Skin epidermis (tissue), 12 donors: ENCODE data around the gene DGKG.
A peak's percentile ranks its signal among the peaks of the same experiment; 100 is the strongest.

Experiments
- H3K27ac ChIP-seq, 21 experiments: fragments of 200-600 bp; sonication (generic) in 11 of 21; one replicate each; pipeline ENCODE4 v1.5.0; 2020; ENCODE audit warnings: mild to moderate bottlenecking in 3 of 21, inconsistent platforms in 2 of 21, moderate library complexity in 2 of 21
- H3K4me3 ChIP-seq, 7 experiments: fragments of 200-600 bp; sonication (generic) in 2 of 7; one replicate each; pipeline ENCODE4 v1.5.0; 2020; ENCODE audit warnings: inconsistent platforms in 2 of 7, mild to moderate bottlenecking in 2 of 7, moderate library complexity in 1 of 7

The DGKG gene

DNA sequence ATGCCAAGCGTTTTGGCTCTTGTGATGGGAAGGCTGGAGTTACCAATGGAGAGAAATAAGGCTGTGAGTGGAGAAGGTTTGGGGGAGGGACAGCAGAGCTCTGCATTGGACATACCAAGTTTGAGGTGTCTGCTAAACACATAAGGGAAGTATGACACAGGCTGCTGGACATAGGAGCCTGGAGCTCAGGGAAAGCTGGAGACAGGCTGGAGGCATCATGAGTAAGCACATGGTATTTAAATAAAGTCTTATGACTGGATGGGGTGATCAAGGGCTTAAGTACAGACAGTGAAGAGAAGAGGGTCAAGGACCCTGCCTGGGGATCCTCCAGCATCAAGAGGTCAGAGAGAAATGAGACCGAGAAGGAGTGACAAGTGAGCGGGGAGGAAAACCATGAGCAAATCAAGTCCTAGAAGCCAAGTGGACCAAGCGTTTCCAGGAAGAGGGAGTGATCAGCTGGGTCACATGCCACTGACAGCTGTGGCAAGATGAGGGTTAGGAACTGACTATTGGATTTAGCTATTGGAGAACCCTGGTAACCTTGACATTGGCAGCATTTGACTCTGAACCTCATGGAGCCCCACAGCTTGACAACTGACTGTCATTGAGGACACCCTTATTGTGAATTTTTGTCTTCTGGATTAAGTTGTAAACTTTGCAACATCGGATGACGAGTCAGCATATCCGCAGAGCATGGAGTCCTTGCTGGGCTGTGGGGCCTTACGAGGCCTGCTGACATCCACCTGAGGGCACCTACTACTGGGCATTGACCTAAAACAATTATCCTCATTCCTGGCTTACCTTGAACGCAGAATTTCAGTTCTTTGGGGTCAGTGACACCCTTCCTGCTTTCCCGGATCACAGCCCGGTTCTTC lies 174.4 kb downstream of the DGKG start:
- Histone ChIP-seq H3K27ac (no peak overlapping the region), H3K4me3 (no peak overlapping the region)

DNA sequence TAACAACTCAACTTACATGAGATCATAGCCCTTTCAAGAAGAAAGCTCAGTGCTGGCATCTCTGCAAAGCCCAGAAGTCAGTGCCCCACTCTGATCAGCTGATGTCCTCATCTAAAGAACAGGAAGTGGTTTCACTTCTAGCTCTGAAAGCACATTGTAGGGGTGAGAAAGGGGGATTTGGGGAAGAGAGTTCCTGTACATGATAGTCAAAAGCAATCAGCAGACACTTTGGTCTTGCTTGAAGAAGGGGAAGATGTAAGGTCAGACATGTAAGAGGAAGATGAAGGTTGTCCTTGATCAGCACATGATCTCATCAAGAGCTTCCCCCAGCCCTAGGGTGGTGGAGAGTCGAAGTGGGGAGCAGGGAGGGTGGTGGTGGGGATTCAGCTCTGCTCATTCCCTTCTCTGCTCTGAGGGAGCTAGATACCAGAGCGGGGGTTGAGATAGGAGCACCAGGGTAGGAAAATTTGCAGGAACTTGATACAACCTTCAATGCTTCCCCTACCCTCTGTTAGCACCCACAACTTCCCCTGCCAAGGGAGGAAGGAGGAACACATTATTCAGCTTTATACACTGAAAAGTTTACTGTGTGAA lies 176.7 kb downstream of the DGKG start:
- peak overlapping the region in 10 of 21 experiments; percentile 13 to 71 (median 54) for H3K27ac ChIP-seq
- H3K4me3 ChIP-seq: no peak overlapping the region

DNA sequence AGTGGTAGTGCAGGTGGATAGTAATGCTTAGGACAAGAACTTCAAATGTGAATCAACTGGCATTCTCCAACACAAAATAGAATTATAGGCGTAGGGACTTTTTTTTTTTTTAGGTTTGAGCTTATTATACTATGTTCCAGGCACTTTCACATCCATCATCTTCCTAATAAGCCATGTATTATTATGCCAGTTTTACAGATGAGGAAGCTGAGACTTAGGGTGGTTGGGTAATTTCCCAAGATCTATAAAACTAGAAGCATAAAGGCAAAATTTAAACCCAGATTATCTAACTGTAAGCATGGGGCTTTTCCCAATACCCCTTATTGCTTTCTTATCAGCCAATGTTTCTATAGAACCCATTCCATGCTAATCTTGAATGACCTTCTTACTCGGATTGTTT lies 178.0 kb downstream of the DGKG start:
- Histone ChIP-seq H3K27ac (peak overlapping the region in 4 of 21 experiments; percentile 23 to 71 (median 50)), H3K4me3 (no peak overlapping the region)

DNA sequence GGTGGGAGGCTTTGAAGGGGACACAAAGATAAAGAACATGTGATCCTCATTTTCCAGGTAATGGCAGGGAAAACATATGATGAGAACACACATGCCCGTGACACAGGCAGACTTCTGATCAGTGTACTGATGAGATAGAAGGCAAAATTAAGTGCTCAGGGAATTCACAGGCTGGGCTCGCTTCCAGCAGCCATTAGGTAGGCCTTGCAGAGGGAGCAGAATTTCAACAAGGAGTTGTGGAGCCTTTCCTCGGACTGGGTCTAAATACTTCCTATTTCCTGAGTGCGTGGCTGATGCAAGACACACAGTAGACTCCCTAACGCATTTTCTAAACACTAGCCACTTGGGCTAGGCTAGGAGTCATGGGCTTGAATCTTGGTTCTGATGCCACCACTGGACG lies 179.2 kb downstream of the DGKG start:
- H3K27ac ChIP-seq: no peak overlapping the region
- H3K4me3 ChIP-seq: no peak overlapping the region

DNA sequence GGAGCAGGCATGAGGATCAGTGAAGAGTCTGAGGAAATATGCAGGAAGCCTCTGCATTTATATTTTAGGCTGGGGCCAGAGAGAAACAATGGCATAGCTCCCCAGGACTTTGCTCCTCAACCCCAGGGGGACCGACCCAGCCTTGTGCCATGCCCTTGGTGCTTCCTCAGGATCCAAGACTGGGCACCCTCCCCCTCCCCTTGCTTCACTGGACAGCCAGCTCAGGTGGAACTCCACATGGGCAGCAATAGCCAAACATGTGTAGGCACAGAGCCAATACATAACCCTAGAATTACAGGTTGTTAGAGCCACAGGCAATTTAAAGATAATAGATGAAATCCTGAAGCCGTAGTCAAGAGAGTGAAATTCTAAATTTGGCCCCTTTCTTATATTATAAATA lies 180.1 kb downstream of the DGKG start:
- Histone ChIP-seq H3K4me3 (no peak overlapping the region), H3K27ac (no peak overlapping the region)

DNA sequence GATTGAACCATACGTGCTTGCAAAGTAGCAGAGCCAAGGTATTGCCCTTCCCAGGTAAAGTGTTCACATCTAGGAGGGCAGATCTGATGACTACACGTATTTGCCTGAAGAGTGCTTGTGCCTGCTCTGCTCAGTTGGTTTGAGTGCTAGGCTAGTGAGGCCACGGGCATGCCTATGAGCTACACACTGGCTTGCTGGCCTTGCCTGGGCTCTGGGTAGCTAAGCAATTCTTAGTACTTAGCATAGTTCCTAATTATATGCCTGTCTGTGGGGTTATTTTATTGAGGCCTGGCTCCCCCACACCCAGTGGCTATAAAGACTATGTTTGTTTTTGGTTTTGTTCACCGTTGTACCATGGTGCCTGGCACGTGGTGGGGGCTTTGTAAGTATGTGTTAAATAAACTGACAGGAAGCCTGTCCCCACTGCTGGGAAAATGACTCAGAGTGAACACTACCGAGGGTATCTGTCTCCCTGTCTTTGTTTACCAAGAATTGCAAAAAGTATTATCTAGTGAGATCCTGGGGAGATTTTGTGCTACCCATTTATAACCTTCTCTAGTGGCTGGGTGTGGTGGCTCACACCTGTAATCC lies 181.0 kb downstream of the DGKG start:
- H3K27ac ChIP-seq: no peak overlapping the region
- H3K4me3 ChIP-seq: no peak overlapping the region

DNA sequence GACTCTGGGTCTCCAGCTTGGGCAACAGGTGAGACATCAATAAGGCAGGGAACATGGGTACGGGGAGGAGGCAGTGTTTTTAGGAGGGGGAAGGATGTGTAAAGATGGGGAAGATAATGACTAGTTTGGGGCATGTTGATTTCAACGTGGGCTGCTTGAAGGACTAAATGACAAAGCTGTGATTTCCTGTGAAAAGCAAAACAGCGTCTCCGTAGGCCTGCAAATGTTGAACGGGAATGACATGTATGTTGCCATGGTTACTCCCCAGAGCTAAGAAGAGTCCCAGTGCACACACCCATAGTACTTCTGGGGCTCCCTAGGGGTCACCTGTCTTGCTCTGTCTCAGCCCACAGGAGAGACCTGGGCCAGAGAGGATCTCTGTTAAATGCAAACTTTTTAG lies 181.9 kb downstream of the DGKG start:
- H3K27ac ChIP-seq: no peak overlapping the region
- H3K4me3 ChIP-seq: no peak overlapping the region

DNA sequence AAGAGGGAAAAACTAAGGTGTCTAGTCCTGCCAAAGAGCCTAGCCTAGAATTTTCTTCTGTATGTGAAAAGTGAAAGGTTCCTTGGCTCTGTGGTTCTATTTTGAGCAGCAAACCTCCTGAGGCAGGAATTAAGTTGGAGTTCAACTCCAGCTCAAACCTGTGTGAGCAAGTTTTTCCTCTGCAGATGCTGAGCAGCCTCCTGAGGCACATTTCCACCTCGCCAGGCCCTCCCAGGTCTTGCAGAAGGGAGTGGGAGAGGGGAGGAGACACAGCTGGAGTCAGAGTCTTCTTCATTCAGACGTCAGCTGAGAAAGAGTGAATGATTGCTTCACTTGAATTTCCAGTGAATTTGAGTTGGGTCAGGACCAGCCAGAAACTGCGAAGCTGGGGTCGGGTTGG lies 183.6 kb downstream of the DGKG start:
- Histone ChIP-seq H3K4me3 (no peak overlapping the region), H3K27ac (peak overlapping the region in 1 of 21 experiments; percentile 29)

DNA sequence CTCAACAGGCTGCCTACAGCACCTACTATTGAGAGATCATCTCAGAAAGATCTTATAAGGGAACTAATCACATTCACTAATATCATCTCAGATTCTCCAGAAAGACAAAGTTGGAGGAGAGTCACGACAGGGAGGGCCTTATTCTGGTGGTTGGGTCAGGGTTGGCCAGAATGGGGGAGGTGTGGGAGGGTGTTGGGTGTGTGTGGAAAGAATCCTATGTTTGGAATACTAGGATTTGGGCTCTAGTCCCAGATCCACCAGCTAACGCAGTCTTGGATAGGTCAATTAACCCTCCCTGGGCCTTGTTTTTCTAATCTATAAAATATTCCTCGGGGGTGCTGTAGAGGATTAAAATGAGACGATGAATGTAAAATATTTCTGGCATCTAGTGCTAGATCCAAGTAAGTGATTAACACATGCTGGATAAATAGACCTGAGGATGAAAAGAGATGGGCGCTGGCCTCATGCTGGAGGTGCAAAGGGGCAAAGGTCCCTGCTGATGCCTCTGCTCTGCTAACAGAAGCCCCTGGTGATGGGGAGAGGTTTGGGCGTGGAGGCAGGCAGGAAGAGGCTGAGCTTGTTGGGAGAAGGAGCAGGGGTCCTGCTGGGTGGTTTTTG lies 185.6 kb downstream of the DGKG start:
- Histone ChIP-seq H3K4me3 (no peak overlapping the region), H3K27ac (peak overlapping the region in 2 of 21 experiments; percentile 18 to 20)

DNA sequence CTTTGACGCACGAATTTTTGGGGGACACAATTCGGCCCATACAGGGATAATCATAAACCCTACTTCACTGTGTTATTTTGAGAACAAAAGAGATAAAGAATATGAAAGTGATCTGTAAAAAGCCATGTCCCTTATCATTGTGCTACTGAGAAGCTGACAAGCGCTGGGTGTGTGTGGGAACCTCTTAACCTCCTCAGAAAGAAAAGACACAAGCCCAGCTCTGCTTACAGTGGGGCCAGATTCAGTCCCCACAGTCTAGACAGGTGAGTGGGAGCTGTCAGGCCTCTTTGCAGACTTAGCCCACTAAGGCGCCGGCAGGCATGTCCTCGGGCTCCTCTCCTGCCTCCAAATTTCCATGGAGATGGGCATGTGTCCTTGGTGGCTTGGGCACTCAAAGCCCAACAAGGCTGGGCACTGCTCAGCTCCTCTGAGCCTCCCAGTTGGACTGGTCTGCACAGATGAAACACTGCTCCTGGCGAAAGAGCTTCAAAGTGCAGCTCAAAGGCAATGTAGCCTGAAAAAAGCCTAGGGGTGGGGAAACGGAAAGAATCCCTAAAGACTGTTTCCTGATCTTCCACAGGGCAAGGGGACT lies 188.7 kb downstream of the DGKG start:
- H3K4me3 ChIP-seq: no peak overlapping the region
- H3K27ac ChIP-seq: peak overlapping the region in 3 of 21 experiments; percentile 0 to 55 (median 14)

DNA sequence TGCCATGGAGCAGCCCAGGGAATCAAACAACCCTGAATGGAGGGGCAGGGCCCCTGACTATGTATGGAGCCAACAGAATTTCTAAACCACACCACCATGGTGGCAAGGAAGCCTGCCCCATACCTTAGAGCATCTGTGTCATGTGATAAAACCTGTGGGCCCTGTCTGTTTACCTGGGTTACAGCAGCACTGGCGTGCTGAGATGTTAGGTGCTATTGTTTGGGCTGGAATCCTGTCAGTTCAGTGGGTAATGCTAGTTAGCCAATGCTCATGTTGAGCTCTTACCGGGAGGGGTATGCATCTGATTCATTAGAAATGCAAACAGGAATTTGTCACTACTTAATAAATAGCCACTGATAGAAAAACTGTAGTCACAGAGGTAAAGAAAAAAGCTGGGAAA lies 189.7 kb downstream of the DGKG start:
- Histone ChIP-seq H3K27ac (peak overlapping the region in 7 of 21 experiments; percentile 11 to 66 (median 51)), H3K4me3 (no peak overlapping the region)

DNA sequence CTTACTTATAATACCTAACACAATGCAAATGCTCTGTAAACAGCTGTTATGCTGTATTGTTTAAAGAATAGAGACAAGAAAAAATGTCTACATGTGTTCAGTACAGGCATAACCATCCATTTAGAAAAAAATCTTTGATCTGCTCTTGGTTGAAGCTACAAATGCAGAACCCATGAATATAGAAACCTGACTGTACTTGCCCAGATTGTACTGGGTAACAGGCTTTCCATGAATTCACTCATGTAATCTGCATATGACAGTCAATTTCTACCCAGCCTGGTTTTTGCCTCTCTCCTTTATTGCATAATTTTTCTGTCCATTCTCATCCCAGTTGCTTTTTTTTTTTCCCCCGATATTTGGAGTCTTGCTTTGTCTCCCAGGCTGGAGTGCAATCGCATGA lies 190.5 kb downstream of the DGKG start:
- H3K4me3 ChIP-seq: no peak overlapping the region
- H3K27ac ChIP-seq: peak overlapping the region in 5 of 21 experiments; percentile 11 to 51 (median 31)

DNA sequence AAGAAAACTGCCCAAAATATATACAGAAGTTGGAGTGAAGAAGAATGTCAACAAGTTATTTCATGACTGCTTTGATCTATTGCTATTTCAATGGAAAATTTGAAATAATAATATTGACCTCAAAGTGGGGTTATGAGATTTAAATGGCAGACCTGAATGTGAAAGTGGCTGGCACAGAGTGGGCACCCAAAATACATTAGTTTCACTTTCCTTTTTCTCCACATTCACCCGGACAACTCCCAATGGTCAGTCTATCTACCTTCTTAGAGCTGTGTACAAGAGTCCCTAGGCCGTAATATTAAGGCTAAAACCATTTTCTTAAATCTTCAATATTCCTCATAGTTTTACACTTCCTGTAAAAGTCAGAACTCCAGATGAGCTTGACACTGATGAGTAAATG lies 191.5 kb downstream of the DGKG start:
- Histone ChIP-seq H3K4me3 (no peak overlapping the region), H3K27ac (peak overlapping the region in 4 of 21 experiments; percentile 50 to 65 (median 56))

DNA sequence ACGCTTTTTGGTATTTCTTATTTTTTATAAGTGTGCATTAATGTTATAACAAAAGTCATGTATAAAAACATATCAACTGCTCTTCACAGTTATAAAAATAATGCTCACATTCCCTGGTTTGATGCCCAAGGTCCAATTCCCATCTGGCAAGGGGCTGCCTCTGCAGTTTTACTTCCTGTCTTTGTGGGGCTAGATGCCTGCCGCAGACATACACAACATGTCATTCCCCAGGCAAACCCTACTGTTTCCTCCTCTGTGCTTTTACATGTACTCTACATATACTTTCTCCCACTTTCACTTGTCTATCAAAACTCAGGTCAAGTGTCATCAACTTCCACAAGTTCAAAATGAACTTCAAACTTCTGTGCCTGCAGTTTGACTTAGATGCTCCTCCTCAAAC lies 192.7 kb downstream of the DGKG start:
- peak overlapping the region in 1 of 21 experiments; percentile 64 for H3K27ac ChIP-seq

DNA sequence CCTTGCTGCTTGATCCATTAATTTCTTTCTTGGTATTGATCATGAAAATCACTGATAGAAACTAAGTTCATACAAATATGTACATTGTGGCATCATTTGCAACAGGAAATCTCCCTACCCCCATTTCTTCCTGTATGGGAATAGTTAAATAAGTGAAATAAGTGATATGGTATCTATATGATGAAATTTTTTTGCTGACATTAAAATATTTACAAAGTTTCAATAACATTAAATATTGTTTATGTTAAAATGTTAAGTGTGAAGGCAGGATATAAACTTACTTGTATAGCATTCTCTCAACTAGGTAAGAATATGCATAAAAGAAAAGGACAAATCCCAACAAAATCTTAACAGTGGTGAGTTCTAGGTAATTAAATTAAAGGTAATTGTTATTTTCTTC lies 193.1 kb downstream of the DGKG start:
- H3K4me3 ChIP-seq: no peak overlapping the region
- no peak overlapping the region for H3K27ac ChIP-seq

More for the DNA sequence above, 192.7 kb downstream of the DGKG start:
- no peak overlapping the region for H3K4me3 ChIP-seq

DNA sequence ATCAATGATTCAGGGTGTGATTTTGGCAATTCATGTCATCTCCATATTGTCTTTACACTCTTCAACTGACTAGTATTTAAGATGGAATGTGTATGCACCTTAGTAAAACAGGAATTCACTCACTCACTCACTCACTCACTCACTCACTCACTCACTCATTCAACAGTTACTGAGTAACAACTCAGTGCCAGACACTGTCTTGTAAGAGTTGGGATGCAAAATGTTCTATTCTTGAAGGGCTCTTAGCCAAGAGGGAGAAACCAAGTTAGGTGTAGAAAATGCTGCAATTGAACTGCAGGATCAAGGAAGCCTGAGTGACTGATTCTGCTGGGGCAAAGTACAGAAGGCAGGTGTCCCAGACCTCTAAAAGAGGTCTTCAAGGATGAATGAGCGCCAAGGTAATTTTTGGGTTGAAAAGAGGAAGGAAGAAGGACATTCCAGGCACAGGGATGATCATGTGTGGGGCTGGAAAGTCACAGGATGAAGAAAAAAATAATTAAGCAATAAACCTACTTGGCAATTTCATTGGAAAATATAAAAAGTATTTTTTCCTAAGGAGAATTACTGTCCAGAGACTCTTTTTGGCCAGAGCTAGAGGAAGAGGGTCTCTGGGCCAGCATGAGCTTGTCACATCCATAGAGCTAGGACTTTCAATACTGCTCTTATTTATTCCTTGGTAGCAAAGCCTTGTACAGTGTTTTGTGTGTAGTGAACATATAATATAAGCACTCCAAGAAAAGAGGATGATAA lies 194.2 kb downstream of the DGKG start:
- Histone ChIP-seq H3K27ac (no peak overlapping the region), H3K4me3 (no peak overlapping the region)

DNA sequence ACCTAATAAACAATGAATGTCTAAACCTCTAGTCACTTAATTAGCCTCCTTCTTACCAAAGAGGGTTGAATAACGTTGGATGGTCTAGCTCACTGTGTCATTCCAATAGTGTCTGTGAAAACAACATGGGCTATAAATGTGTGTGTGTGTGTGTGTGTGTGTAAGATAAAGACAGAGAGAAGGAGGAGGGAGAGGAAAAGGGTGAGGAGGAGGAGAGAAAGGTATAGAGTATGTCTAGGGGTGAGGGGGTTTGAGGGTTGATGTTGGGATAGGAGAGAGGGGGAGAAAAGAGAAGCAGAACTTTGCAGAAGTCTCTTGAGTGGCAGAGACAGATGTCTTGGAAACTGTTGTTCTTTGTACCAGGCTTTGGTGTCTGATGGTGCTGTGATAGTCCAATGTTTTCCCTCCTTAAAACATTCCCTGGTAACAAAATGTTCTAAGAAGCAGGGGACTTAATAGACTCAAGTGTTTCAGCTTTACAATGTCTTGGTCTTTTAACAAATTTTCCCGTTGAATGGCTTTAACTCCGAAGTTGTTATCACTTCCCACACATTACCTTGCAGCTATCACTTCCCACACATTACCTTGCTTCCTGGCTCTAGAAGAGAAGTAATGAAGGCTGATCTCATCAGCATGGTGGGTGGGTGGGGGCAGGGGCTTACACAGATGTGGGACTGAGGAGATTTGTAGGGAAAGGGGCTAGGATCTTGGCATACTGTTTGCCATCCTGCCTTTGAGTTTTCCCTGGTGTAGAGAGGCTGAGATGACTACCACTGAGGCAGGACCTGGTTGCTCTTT lies 195.3 kb downstream of the DGKG start:
- Histone ChIP-seq H3K4me3 (no peak overlapping the region), H3K27ac (peak overlapping the region in 1 of 21 experiments; percentile 24)

DNA sequence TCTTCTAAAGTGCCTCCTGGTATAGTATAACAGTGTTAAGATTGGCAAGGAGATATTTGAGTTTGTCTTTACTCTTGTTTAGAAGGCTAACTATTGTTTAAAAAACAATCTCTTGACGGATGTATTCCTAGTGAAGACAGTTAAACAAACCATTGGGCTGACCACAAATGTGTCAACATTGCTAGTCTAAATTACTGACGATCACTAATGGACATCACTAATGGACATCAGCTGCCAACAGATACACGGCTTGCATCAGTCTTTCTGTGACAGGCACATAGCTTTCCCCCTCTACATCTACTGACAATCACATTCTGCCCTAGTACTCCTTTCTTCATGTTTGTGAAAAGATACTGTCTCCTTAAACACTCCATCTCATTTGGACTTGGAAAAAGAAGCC lies 196.0 kb downstream of the DGKG start:
- H3K4me3 ChIP-seq: no peak overlapping the region
- peak overlapping the region in 1 of 21 experiments; percentile 0 for H3K27ac ChIP-seq
